GM10847 (cell line): ENCODE measurements around the gene NKAIN2.

ENCODE experiments used
- POLR2A ChIP-seq: IDR thresholded peaks from 2 replicates; pipeline ENCODE4 v1.6.1; 2011; ENCODE audit not compliant: insufficient read length; ENCODE audit errors: extremely low read depth

Gene NKAIN2

DNA sequence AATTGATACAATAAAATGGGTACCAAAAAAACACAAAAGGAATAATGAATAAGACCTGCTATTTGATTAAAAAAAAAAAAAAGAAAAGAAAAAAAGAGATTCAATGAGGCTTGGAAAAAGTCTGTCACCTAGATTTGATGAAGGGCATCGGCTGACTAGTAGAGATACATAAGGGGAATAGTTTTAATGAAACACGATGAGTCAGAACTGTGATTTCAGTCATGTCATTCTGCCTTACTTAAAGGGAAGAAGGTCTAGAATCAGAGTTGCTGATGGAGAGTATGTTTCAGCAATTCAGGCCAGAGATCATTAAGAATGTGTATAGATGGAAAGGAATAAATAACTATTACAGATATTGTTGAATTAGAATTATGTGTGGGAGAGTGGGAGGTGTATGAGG, 592.7 kb downstream of the NKAIN2 start:
- TF ChIP-seq POLR2A = no peak

DNA sequence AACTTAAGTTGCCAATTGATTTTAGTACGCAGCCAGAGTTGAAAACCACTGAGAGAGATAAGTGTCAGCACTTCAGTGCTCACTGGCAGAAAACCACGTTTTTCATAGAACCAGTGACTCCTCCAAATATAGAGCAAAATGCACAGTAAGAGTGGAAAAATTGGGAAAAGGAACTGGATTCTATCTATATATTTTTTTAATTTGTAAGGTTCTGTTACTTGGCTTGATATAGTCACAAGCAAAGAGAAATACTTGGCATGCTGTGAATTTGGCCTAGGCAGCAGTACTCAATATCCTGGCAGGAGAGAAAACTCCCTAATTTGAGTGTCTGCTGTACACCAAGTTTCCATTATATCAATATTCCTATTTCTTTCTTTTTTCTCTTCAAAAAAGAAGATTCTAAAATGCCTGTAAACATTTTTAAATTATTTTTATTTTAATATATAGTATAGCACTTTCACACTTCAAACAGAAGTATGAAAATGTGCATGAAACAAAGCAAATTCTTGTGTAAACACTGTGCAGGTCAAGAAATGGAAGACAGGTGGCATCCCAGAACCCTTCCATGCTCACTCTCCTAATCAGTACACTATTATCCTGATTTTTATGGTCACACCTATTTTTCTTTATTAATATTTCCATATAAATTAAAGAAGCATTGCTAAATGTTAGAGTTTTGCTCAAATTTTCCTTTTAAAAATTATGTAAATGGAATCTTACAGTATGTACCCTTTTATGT, 596.8 kb downstream of the NKAIN2 start:
- no peak for TF ChIP-seq POLR2A

DNA sequence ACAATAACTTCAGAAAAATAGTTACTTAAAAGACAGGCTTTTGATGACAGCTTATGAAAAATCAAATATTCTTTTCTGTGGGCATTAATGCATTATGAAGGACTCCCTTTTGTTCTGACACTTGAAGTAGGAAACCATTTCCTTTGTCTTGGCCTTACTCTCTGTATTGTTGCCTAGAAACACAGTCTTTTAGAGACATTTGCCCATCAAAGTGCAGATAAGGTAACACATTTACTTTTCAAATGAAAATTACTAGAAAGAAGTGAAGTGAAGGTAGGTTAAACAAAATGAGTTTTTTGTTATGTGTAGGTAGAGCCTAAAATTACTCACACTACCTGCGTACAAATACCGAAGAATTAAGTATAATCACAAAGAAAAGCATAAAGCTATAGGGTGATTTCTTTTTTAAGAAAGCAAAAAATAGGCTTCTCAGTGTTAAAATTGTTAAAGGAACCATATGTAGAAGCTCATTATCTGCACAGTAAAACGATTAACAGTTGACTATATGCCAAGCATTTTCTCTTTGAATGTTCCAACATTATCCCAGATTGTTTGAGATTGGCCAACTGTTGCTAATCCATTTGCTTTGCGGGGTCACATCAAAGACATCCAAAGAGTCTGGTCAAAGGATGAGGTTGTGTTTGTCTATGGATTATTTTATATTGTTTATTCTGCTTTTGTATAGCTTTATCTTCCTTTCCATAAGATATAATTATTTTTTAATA, 616.6 kb downstream of the NKAIN2 start:
- TF ChIP-seq POLR2A = no peak

DNA sequence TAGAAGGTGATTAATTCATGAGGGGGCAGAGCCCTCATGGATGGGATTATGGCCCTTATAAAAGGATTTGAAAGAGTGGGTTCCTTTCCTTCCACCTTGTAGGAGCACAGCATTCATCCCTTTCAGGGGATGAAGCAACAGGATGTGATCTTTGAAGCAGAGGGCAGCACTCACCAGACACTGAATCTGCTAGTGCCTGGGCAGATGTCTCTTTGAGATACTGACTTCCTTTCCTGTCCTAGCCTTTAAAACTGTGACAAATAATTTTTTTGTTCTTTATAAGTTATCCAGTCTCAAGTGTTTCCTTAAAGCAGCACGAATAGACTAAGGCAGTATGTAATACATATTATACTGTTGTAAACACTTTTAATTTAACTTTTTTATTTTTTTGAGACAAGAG, 620.0 kb downstream of the NKAIN2 start:
- no peak for TF ChIP-seq POLR2A

DNA sequence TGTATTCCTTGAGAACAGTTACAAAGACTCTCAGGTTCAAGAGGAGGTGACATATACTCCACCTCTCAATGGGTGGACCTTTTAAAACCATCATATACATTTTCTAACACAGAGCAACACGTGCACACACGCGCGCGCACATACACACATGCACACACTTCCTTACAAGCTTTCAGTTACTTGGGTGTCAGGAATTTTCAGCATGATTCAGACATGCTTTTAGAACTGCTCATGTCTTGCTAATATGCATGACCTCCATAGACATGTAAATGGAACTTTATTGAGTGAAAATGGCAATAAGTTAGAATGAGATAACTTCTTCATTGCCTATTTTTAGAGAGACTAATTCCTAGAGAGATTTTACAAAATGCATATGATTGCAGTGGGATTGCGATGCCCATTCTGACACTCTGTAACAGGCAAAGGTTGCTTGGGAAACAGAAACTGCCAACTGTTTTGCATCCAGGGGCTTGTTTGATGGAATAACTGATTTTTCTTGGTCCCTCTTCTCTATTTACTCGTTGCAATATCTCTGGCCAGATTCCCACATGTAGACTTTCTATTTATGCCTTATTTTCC, 627.2 kb downstream of the NKAIN2 start:
- TF ChIP-seq POLR2A = no peak

DNA sequence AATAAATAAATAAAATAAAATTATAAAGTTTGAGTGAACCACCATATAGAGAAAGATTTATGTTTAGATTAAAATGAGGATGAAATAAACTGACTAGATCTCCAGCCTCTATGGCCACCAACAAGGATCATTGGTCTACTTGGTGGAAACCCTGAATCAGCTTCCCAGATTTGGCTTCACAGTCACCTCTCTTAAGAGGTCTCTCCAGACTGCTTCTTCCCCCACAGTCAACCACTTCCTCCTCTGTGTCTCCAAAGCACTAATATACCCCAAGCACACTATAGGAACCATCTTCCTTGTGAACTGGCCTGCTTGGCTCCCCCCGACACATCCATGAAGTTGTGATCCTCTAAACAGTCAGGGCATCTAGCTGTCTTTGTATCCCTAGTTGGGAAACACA, 629.0 kb downstream of the NKAIN2 start:
- TF ChIP-seq POLR2A = no peak

DNA sequence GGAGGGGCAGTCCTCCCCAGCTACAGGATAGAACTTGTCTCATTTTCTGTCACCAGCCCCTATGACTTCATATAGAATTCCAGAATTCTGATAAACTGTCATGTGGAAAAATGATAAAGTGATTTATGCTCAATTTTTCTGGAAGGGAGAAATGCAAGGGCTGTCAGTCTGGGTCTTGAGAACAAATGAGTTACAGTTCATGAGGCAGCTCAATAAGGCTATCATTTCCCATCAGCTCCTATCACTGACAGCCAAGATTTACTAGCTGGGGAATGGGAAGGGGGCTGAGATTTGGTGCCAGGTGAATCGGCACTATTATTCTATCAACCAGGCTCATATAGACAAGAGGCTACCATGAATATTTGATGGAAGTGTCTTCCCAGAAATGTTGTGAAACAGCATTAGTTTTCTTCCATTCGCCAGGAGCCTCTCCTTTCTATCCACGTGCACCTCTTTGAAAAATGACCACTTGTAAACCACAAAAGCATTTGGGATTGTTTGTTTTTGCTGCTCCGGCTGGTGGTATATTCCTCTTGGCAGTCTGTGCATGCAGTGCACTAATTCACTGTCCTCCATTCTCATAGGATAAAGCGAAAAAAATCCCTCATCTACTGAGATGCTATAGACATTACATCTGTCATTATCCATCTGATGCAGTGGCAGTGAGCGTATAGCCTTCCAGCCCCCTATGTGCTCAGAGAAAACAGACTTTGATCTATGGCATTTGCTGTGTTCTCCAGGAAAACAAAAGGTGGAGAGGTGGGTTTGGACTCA, 629.9 kb downstream of the NKAIN2 start:
- no peak for TF ChIP-seq POLR2A

DNA sequence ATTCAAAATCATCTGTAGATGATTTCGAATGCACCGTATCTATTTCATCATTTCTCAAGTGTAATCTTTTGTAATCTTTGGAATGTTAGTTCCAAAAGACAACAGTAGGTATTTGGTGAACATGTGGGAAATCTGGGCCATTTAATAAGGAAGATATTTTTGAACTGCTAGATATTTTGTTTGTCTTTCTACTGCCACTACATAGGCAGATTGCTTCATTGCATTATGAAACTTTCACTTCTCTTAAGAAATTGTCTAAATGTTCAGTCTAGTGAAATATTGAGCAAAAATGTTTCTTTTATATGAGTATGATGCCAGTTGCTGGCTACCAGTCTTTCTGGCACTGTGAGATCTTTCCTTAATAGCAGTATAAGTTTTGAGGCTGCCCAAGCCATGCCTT, 630.8 kb downstream of the NKAIN2 start:
- no peak for TF ChIP-seq POLR2A

DNA sequence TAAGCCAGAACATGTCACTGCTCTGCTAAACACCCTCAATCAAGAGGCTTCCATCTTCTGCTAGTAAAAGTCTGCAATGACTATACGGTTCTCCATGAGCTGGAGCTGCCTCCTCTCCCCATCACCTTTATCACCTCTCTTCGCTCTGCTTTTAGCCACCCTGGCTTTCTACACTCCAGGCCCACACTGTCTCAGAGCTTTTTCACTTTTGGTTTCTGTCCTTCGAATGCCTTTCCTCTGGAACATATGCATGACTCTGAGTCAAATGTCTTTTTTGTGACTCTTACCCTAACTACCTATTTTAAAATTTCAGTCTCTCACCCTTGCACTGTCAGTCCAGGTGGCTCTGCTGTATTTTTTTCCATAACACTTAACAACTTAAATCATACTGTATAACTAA, 633.1 kb downstream of the NKAIN2 start:
- no peak for TF ChIP-seq POLR2A

DNA sequence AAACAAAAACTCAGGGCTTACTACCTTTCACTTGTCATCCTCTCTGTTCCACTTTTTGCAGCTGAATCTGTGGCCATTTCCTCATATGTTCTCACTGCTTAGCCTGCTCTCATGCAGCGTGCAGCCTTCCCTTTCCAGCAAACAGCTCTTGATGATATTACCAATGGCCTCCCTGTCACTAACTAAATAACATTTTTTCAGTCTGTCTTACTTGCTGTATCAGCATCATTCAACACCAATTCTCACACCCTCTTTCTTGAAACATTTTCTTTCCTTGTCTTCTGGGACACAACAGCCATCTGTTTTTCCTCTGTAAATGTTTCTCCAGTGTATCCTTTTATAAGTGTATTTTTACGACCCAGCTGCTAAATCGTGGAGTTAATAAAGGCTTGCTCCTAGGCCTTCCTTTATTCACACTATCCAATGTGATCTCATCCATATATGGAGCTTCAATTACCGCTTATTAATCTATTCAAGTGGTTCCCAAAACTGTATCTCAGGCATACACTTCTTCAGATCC, 634.9 kb downstream of the NKAIN2 start:
- TF ChIP-seq POLR2A = no peak

DNA sequence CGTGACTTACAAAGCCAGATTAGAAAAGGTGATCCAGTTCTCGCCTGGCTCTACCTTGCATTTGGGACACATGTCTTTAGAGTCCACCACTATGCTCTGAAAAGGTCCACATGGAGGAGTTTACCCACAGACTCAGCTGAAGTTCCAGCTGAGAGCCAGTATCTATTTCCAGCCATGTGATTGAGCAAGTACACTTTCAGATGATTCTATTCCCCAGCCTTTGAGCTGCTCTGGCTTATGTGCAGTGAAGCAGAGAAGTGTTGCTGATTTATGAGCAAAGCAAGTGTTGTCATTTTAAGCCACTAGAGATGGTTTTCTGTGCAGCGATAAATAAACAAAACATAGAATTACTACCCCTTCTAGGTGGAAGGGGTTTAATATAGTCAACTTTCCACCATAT, 637.8 kb downstream of the NKAIN2 start:
- no peak for TF ChIP-seq POLR2A

DNA sequence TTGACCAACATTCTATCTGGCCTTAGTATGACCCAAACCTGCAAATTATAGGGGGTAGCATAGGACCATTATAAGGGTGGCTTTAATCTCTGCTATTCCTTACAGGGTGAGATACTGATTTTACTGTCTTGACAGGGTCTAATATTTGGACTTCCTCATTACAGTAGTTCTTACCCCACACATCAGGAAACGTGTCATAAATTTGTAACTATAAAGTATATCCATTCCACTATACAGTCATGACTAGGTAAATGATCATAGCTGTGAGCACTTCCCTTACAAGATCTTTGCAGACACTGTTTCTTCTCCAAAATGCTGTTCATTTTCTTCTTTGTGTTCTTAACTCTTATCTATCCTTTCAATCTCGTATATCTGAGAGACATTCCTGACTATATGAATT, 639.9 kb downstream of the NKAIN2 start:
- no peak for TF ChIP-seq POLR2A

DNA sequence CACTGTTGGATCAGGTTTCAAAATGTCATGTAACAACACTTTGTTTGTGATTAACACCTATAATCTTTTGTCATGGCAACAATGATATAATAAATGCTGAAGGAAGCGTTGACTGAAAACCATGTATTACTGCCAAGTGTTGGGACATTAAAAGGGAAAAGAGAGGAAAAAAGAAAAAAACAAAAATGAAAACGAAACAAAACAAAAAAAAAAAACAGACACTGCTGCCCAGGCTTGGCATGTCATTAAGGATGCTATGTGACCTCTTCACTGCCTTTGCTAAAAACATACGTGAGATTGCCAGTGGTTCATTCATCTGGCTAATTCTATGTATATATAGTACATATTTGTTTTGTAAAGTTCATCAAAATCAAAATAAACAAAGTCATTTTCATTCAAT, 641.9 kb downstream of the NKAIN2 start:
- no peak for TF ChIP-seq POLR2A

DNA sequence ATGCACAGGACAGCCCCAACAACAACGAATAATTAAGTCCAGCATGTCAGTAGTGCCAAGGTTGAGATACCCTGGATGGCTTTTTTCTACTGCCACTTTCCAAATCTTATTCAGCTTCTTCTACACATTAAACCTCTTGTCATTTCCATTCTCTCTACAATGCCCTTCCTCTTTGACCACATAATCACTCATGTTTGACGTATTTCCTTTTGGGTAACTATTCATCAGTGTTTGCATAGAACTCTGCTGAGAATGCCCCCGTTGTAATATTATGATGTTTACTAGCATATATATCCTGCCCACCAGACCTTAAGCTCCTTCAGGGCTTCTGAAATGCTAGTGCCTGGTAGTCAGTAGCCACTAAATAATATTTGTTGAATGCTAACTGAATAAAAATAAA, 643.3 kb downstream of the NKAIN2 start:
- no peak for TF ChIP-seq POLR2A

DNA sequence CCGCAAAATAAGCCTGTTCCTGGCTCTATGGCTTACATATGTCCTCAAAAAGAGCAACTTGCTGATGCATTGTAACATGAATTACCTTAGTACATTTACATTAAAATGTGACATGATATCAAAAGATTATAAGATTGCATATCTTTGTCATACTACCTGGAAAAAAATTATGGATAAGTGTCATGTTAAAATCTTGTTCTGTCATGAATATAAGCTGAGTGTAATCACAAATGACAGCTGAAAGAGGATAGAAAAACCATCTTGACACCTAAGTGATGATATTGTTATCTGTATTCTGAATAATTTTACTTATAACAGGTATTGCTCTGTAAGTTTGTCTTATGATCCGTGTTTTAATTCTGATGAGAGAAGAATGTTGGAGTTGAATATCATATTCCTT, 655.6 kb downstream of the NKAIN2 start:
- TF ChIP-seq POLR2A = no peak
